ENCODE data around the gene PLEKHM2.

PLEKHM2 gene

GRCh38 chr1:15760520-15761211 is 76.5 kb downstream of the PLEKHM2 start:
- no peak for DNase-seq (ENCODE audit: low read depth)

GRCh38 chr1:15761366-15762128 is 77.4 kb downstream of the PLEKHM2 start:
- DNase-seq (ENCODE audit: low read depth) = no peak

- no peak for DNase-seq (ENCODE audit: low read depth)
These were observed 78.4 kb downstream of the PLEKHM2 start for GRCh38 chr1:15762546-15762945.

- no peak for DNase-seq (ENCODE audit: low read depth)
These were observed 80.2 kb downstream of the PLEKHM2 start for GRCh38 chr1:15764269-15764764.

GRCh38 chr1:15764890-15765289 is 80.8 kb downstream of the PLEKHM2 start:
- no peak for DNase-seq (ENCODE audit: low read depth)

GRCh38 chr1:15765495-15766194 is 81.5 kb downstream of the PLEKHM2 start:
- DNase-seq (ENCODE audit: low read depth) = no peak

GRCh38 chr1:15767941-15768340 is 83.8 kb downstream of the PLEKHM2 start:
- no peak for DNase-seq (ENCODE audit: low read depth)

- DNase-seq (ENCODE audit: low read depth) = no peak
These were observed 84.3 kb downstream of the PLEKHM2 start for GRCh38 chr1:15768388-15768787.

GRCh38 chr1:15770313-15770962 is 86.3 kb downstream of the PLEKHM2 start:
- no peak for DNase-seq (ENCODE audit: low read depth)

GRCh38 chr1:15771836-15772515 is 87.9 kb downstream of the PLEKHM2 start:
- no peak for DNase-seq (ENCODE audit: low read depth)

- no peak for DNase-seq (ENCODE audit: low read depth)
These were observed 91.6 kb downstream of the PLEKHM2 start for GRCh38 chr1:15775706-15776105.

GRCh38 chr1:15777909-15778707 is 94.0 kb downstream of the PLEKHM2 start:
- DNase-seq (ENCODE audit: low read depth) = no peak

Data from stimulated activated CD8-positive, alpha-beta memory T cell treated with anti-CD3 and anti-CD28 coated beads, Interleukin-7, amount 100 ng/mL, for 24 hours (primary cell).